GM23338 (cell line): ENCODE measurements around the gene HEATR5B. TPM values are rescaled to one million over a fixed set of nuclear protein-coding genes. Genes with fewer than 3 reads are reported as not detected.

Source experiments
- ATAC-seq: fragments of 200-7000 bp; cut with Tn5 transposase; 3 replicates; pipeline ENCODE4 v1.9.1; 2020
- DNase-seq: peaks from one replicate; pipeline ENCODE4 v3.0.0-alpha.2; 2015; ENCODE audit warnings: low spot score
- H2AFZ ChIP-seq: fragments of 200-600 bp; sonication (generic); 2 replicates; pipeline ENCODE4 v1.8.0; 2016; ENCODE audit warnings: antibody characterized with exemption, mild to moderate bottlenecking, moderate library complexity
- H3F3A ChIP-seq: fragments of 200-600 bp; sonication (generic); replicated peaks from 2 replicates; pipeline ENCODE4 v1.8.0; 2017; ENCODE audit warnings: antibody characterized with exemption, mixed run types, low read depth
- H3K27ac ChIP-seq: fragments of 200-600 bp; sonication (generic); 2 replicates; pipeline ENCODE4 v1.6.1; 2016; ENCODE audit warnings: low read depth
- H3K27me3 ChIP-seq: fragments of 200-600 bp; sonication (generic); 2 replicates; pipeline ENCODE4 v1.8.0; 2016; ENCODE audit warnings: mild to moderate bottlenecking, mixed run types, moderate library complexity; ENCODE audit not compliant: insufficient read depth
- H3K36me3 ChIP-seq: fragments of 200-600 bp; sonication (generic); 2 replicates; pipeline ENCODE4 v1.8.0; 2016; ENCODE audit warnings: mild to moderate bottlenecking; ENCODE audit not compliant: insufficient read depth
- H3K4me1 ChIP-seq: fragments of 200-600 bp; sonication (generic); 2 replicates; pipeline ENCODE4 v1.8.0; 2016; ENCODE audit warnings: mild to moderate bottlenecking, moderate library complexity; ENCODE audit not compliant: insufficient read depth
- H3K4me2 ChIP-seq: fragments of 200-600 bp; sonication (generic); 2 replicates; pipeline ENCODE4 v1.7.1; 2017; ENCODE audit warnings: mixed run types
- H3K4me3 ChIP-seq: fragments of 200-600 bp; sonication (generic); 2 replicates; pipeline ENCODE4 v1.6.1; 2016; ENCODE audit warnings: mixed run types
- H3K79me2 ChIP-seq: fragments of 200-600 bp; sonication (generic); replicated peaks from 2 replicates; pipeline ENCODE4 v1.8.0; 2017; ENCODE audit warnings: mild to moderate bottlenecking; ENCODE audit not compliant: insufficient read depth
- H3K9me2 ChIP-seq: fragments of 200-600 bp; sonication (generic); 2 replicates; pipeline ENCODE4 v1.8.0; 2017; ENCODE audit not compliant: insufficient read depth
- H4K20me1 ChIP-seq: fragments of 200-600 bp; sonication (generic); replicated peaks from 2 replicates; pipeline ENCODE4 v1.8.0; 2017; ENCODE audit warnings: mild to moderate bottlenecking; ENCODE audit not compliant: insufficient read depth
- H3K27ac Mint-ChIP-seq: 2 replicates; pipeline ENCODE4 v1.8.0; 2020; ENCODE audit warnings: inconsistent platforms, mild to moderate bottlenecking, moderate library complexity, mixed read lengths
- H3K27me3 Mint-ChIP-seq: 3 replicates; pipeline ENCODE4 v1.8.0; 2022; ENCODE audit warnings: low read depth, mild to moderate bottlenecking, moderate library complexity, mixed read lengths, inconsistent platforms; ENCODE audit not compliant: insufficient read depth, poor library complexity
- H3K36me3 Mint-ChIP-seq: 3 replicates; pipeline ENCODE4 v1.8.0; 2021; ENCODE audit warnings: low read depth, mild to moderate bottlenecking, inconsistent platforms, moderate library complexity, mixed read lengths
- H3K4me1 Mint-ChIP-seq: 3 replicates; pipeline ENCODE4 v1.8.0; 2020; ENCODE audit warnings: mild to moderate bottlenecking, inconsistent platforms, mixed read lengths
- H3K4me3 Mint-ChIP-seq: 3 replicates; pipeline ENCODE4 v1.8.0; 2021; ENCODE audit warnings: moderate library complexity, mild to moderate bottlenecking, inconsistent platforms, mixed read lengths
- H3K9me3 Mint-ChIP-seq: 3 replicates; pipeline ENCODE4 v1.8.0; 2020; ENCODE audit warnings: moderate library complexity, mild to moderate bottlenecking, inconsistent platforms, mixed read lengths
- CTCF ChIP-seq, 2 experiments: fragments of 200-600 bp in 1 of 2; sonication (generic) in 1 of 2; conservative IDR thresholded peaks; 2 replicates each; pipeline versions ENCODE4 v1.5.1 to v1.6.1; 2016 to 2017; ENCODE audit warnings: antibody characterized with exemption in 2 of 2, low read depth in 2 of 2, mild to moderate bottlenecking in 2 of 2, moderate library complexity in 1 of 2
- EZH2 ChIP-seq: fragments of 200-600 bp; sonication (generic); IDR thresholded peaks from one replicate; pipeline ENCODE4 v1.8.0; 2017; ENCODE audit warnings: antibody characterized with exemption, mild to moderate bottlenecking, low read depth; ENCODE audit not compliant: unreplicated experiment
- JUNB ChIP-seq: IDR thresholded peaks from one replicate; pipeline ENCODE4 v1.6.1; 2016; ENCODE audit warnings: antibody characterized with exemption; ENCODE audit not compliant: unreplicated experiment
- NANOG ChIP-seq: IDR thresholded peaks from 2 replicates; pipeline ENCODE4 v1.6.1; 2016; ENCODE audit warnings: antibody characterized with exemption, borderline replicate concordance
- POLR2AphosphoS5 ChIP-seq: IDR thresholded peaks from 2 replicates; pipeline ENCODE4 v1.6.1; 2016; ENCODE audit warnings: antibody characterized with exemption, low read depth
- STAT1 ChIP-seq: IDR thresholded peaks from one replicate; pipeline ENCODE4 v1.6.1; 2016; ENCODE audit warnings: antibody characterized with exemption; ENCODE audit not compliant: unreplicated experiment
- ZNF114 ChIP-seq: fragments of 250-450 bp; sonication (Bioruptor Pico); IDR thresholded peaks from 2 replicates; pipeline ENCODE4 v1.5.0; 2020; ENCODE audit warnings: mild to moderate bottlenecking, moderate library complexity
- ZNF331 ChIP-seq: fragments of 250-450 bp; sonication (Bioruptor Pico); IDR thresholded peaks from 2 replicates; pipeline ENCODE4 v1.5.0; 2020; ENCODE audit warnings: low read depth, mild to moderate bottlenecking, moderate library complexity
- polyA plus RNA-seq: library from polyadenylated mRNA; unstranded; fragments of >200 nt; fragmentation: Nextera tagmentation; extraction: Ambion mirVana; gene quantifications from 2 replicates; pipeline ENCODE4 v1.2.1, GENCODE V29; 2016
- total RNA-seq: library from RNA; depleted of rRNA; stranded (reverse); fragments of >200 nt; shearing (Covaris generic); gene quantifications from 2 replicates; pipeline ENCODE4 v1.2.3, GENCODE V29; 2014

HEATR5B gene
- total and polyA plus RNA-seq, 2 experiments from 2014 or later, result 4.0 to 18.8 TPM

GRCh38 chr2:37005118-37005868 is 78.9 kb downstream of the HEATR5B start:
- DNase-seq (peak; percentile 75), ATAC-seq (peak; percentile 65)
- Mint-ChIP-seq H3K4me1 (no peaks in the 10 kb centered on the region), H3K36me3 (no peaks in the 10 kb centered on the region; the same call in 2 of the 3 replicates), H3K9me3 (no peaks in the 10 kb centered on the region; the same call in 2 of the 3 replicates), H3K27ac (peak overlapping the region; percentile 41; the same call in 1 of the 2 replicates), H3K4me3 (no peak overlapping the region), H3K27me3 (no peaks in the 10 kb centered on the region)
- Histone ChIP-seq H3K79me2 (no peaks in the 10 kb centered on the region), H3K36me3 (peaks cover 3% of the 10 kb centered on the region; the same call in 1 of the 2 replicates), H3K27ac (0 out of 2 replicates have a peak overlapping the region, but pooled peaks have one; percentile 4), H3K4me1 (no peaks in the 10 kb centered on the region), H3K9me2 (no peaks in the 10 kb centered on the region), H4K20me1 (no peaks in the 10 kb centered on the region), H3K4me3 (no peak overlapping the region), H3K27me3 (no peaks in the 10 kb centered on the region), H3K4me2 (no peak overlapping the region), H3F3A (no peaks in the 10 kb centered on the region), H2AFZ (no peak overlapping the region)
- TF ChIP-seq JUNB (no peak), CTCF (conservative IDR thresholded peaks at IDR 0.05; ENCODE audit: low read depth in 2 of 2) (peak; percentile 67 to 90), NANOG (no peak)

GRCh38 chr2:37000988-37001556 is 83.1 kb downstream of the HEATR5B start:
- Histone ChIP-seq H3K4me1 (no peaks in the 10 kb centered on the region), H3K4me2 (no peak overlapping the region), H4K20me1 (no peaks in the 10 kb centered on the region), H3K27ac (peak overlapping the region; percentile 28), H3K27me3 (no peaks in the 10 kb centered on the region), H3K4me3 (no peak overlapping the region), H3K36me3 (peaks cover 3% of the 10 kb centered on the region; the same call in 1 of the 2 replicates), H3F3A (no peaks in the 10 kb centered on the region), H3K79me2 (no peaks in the 10 kb centered on the region), H3K9me2 (no peaks in the 10 kb centered on the region), H2AFZ (no peak overlapping the region)
- H3K27me3 Mint-ChIP-seq, result no peaks in the 10 kb centered on the region
- TF ChIP-seq EZH2 (no peak), ZNF331 (CRISPR knock-in tag) (no peak), STAT1 (no peak), JUNB (no peak), NANOG (no peak), ZNF114 (no peak), POLR2AphosphoS5 (no peak)
- no peaks in the 10 kb centered on the region for H3K9me3 Mint-ChIP-seq
- peak overlapping the region; percentile 78; the same call in 1 of the 2 replicates for H3K27ac Mint-ChIP-seq
- H3K4me3 Mint-ChIP-seq, result no peak overlapping the region
- ATAC-seq (no peak), DNase-seq (no peak)
- H3K36me3 Mint-ChIP-seq, result peaks cover 18% of the 10 kb centered on the region
- no peaks in the 10 kb centered on the region for H3K4me1 Mint-ChIP-seq
